GDM1 (cell line): ENCODE measurements around the gene CHRNE.

ENCODE experiments used
- DNase-seq: peaks from one replicate; lab custom pipeline; 2025; lab: John Stamatoyannopoulos, UW

CHRNE gene

DNA sequence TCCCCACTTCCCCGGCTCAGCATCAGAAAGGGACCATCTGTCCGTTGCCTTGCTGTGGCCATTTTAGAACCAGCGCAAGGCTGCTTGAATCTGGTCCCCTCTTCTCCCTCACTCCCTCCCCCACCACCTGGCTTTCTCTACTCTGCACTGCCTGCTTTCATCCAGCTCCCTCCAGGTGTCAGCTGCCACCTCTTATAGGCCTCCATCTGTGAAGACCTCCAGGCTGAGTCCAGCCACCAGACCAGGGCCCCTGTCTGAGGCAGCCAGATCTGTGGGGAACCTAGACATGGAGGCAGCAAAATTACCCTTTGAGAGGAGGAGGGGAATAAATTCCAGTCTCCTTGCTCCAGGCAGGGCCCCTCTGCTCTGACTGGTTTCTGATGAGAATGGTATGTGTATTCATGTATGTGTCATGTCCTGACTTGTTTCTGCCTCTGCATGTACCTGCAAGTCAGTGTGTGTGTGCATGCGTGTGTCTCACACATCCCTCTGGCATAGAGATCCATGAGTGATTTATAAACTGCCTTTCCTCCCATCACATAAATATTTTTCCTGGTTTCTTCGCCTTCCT is 48.7 kb downstream of the CHRNE start:
- no peak for DNase-seq

DNA sequence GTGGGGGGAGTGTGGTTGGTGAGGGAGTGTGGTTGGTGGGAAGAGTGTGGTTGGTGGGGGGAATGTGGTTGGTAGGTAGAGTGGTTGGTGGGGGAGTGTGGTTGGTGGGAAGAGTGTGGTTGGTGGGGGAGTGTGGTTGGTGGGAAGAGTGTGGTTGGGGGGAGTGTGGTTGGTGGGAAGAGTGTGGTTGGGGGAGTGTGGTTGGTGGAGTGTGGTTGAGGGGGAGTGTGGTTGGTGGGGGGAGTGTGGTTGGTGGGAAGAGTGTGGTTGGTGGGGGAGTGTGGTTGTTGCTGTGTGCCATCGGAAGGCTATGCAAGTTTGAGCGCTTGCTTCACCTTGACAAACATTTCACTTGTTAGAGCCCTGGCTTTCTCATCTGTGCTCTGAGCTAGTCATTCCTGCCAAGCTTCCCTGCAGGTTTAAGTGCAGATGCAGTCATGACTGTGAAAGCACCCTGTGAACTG is 49.7 kb downstream of the CHRNE start:
- DNase-seq = no peak

DNA sequence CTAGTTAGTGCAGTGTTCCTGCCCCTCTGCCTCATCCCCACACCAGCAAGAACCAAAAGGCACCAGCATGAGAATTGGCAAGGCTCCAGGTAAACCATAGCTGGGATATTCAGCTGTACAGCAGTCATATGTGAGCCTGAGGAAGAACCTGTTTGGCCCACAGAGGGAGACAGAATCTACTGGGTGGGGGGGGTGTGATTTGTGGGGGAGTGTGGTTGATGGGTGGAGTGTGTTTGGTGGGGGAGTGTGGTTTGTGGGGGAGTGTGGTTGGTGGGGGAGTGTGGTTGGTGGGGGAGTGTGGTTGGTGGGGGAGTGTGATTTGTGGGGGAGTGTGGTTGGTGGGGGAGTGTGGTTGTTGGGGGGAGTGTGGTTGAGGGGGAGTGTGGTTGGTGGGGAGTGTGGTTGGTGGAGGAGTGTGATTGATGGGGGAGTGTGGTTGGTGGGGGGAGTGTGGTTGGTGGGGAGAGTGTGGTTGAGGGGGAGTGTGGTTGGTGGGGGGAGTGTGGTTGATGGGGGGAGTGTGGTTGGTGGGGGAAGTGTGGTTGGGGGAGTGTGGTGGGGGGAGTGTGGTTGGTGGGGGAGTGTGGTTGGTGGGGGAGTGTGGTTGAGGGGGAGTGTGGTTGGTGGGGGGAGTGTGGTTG is 50.2 kb downstream of the CHRNE start:
- no peak for DNase-seq

DNA sequence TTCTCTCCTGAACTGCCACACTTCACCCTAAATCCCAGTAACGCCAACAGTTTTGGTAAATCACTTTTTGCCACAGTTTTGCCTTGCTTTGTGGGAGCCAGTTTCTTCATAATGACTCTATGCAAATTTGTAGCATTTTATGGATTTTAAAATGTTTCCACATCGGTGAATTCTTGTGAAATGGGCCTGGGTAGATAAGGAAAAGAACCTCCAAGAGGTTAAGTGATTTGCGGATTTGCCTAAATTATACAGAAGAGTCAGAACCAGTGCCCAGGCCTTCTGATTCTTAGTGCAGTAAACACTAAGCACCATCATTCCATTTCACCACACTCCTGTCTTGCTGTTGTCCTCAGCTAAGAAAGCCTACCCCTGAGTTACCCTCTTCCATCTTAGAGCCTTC is 51.8 kb downstream of the CHRNE start:
- DNase-seq = no peak

DNA sequence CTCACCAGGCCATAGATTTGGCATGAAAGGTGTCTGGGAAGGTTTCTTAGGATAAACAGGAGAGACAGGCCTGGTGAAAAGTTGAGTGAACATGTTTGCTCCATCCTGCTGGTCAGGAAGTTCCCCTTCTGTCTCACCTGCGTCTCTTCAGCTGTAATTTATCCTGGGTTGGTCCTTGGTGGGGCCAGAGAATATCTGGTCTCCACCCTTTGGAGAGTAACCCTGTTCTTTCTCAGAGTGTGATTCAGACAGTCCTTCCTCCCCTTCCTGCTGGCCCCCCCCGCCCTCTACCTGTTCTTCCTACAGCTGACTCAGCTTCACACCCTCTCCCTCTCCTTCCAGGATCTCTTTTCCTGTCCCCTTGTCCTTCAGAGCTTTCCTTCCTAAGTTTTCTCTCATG is 52.7 kb downstream of the CHRNE start:
- no peak for DNase-seq

DNA sequence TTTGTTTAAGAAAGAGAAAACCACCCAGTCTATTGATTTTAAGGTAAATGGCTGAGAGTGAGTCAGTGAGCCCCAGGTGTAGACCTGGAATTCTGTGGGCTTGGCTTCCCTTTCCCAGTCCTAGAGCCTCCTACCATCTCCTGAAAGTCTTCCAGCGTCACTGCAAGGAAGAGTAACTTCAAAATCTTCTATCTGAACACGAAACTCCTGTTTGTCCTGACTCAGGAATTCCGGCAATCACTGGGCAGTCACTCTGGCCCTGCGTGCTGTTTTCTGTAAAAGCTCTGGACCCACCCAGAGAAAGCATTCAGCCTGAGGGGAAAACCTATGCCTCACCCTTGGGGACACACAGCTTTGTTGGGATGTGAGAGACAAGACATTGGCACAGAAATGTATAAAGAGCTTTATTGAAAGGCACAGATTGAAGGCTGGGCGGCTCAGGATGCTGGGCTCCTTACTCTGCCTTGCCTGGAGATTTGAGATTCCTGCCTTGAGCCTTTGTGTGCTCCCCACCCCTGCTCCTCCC is 53.8 kb downstream of the CHRNE start:
- DNase-seq = no peak
